ENCODE measurements around the gene KBTBD6. TPM values are rescaled to one million over a fixed set of nuclear protein-coding genes. Genes with fewer than 3 reads are reported as not detected.
A peak's percentile ranks its signal among the peaks of the same experiment; 100 is the strongest.
"Not testable (repeated sequence)": the region's sequence is repeated elsewhere in the genome, so short reads cannot be mapped to it uniquely, and the experiment has no call there.

Gene KBTBD6
- total and polyA plus RNA-seq, 4 donors: 2.4 to 10.4 (median 4.8) TPM

- H3K4me3 ChIP-seq: no peak overlapping the region
- ATAC-seq (ENCODE audit: insufficient read depth, low FRiP score): no peak
Measured at GRCh38 chr13:41178040-41178439, 45.4 kb upstream of the KBTBD6 start.

GRCh38 chr13:41177616-41178015 lies 45.0 kb upstream of the KBTBD6 start:
- ATAC-seq (ENCODE audit: insufficient read depth, low FRiP score): no peak
- no peak overlapping the region for H3K4me3 ChIP-seq
- no peaks in the 10 kb centered on the region for H3K27me3 ChIP-seq (ENCODE audit: control insufficient read depth in 3 of 3, insufficient read depth in 3 of 3, low read length in 2 of 3)
- 11 to 19% methylated on average over 2 of the region's 2 CpGs for WGBS, 2 donors
- no peak for TF ChIP-seq CTCF (IDR thresholded peaks at IDR 0.05; ENCODE audit: control extremely low read depth, extremely low read depth)
- no peak for DNase-seq
- H3K9me3 ChIP-seq (ENCODE audit: control insufficient read depth in 4 of 4, insufficient read depth in 3 of 4, low read length in 3 of 4): peaks cover 0 to 8% (median 2%) of the 10 kb centered on the region in 4 donors
- H3K27ac ChIP-seq (ENCODE audit: low read depth in 1 of 2, low read length in 1 of 2): no peak overlapping the region
- no peak overlapping the region for H3K9ac ChIP-seq (ENCODE audit: insufficient read depth in 1 of 2, low read length in 2 of 2)
- no peaks in the 10 kb centered on the region for H3K4me1 ChIP-seq (ENCODE audit: control insufficient read depth in 5 of 5, insufficient read depth in 5 of 5, low read length in 5 of 5)
- no peaks in the 10 kb centered on the region for H3K36me3 ChIP-seq (ENCODE audit: control insufficient read depth in 4 of 4, insufficient read depth in 4 of 4, low read length in 4 of 4)

More at GRCh38 chr13:41178040-41178439, 45.4 kb upstream of the KBTBD6 start:
- Histone ChIP-seq H3K27ac (ENCODE audit: low read depth in 1 of 2, low read length in 1 of 2) (no peak overlapping the region), H3K9me3 (ENCODE audit: control insufficient read depth in 4 of 4, insufficient read depth in 3 of 4, low read length in 3 of 4) (peaks cover 0 to 8% (median 2%) of the 10 kb centered on the region in 4 donors), H3K36me3 (ENCODE audit: control insufficient read depth in 4 of 4, insufficient read depth in 4 of 4, low read length in 4 of 4) (no peaks in the 10 kb centered on the region), H3K9ac (ENCODE audit: insufficient read depth in 1 of 2, low read length in 2 of 2) (no peak overlapping the region), H3K4me1 (ENCODE audit: control insufficient read depth in 5 of 5, insufficient read depth in 5 of 5, low read length in 5 of 5) (no peaks in the 10 kb centered on the region), H3K27me3 (ENCODE audit: control insufficient read depth in 3 of 3, insufficient read depth in 3 of 3, low read length in 2 of 3) (no peaks in the 10 kb centered on the region)
- 59 to 70% methylated on average over 7 of the region's 7 CpGs for WGBS, 2 donors
- DNase-seq: peak in 2 of 3 donors; percentile 11 to 16
- no peak for TF ChIP-seq CTCF (IDR thresholded peaks at IDR 0.05; ENCODE audit: control extremely low read depth, extremely low read depth)

- WGBS, 2 donors: 93 to 94% methylated on average over 8 of the region's 8 CpGs
Measured at GRCh38 chr13:41175576-41175975, 43.0 kb upstream of the KBTBD6 start.

GRCh38 chr13:41162151-41162550 lies 29.5 kb upstream of the KBTBD6 start:
- no peak overlapping the region for H3K4me3 ChIP-seq
- no peak for ATAC-seq (ENCODE audit: insufficient read depth, low FRiP score)
- peaks cover 0 to 4% (median under 1%) of the 10 kb centered on the region in 4 donors for H3K36me3 ChIP-seq (ENCODE audit: control insufficient read depth in 4 of 4, insufficient read depth in 4 of 4, low read length in 4 of 4)
- H3K27ac ChIP-seq (ENCODE audit: low read depth in 1 of 2, low read length in 1 of 2): no peak overlapping the region
- TF ChIP-seq CTCF (IDR thresholded peaks at IDR 0.05; ENCODE audit: control extremely low read depth, extremely low read depth): no peak
- no peaks in the 10 kb centered on the region for H3K27me3 ChIP-seq (ENCODE audit: control insufficient read depth in 3 of 3, insufficient read depth in 3 of 3, low read length in 2 of 3)
- H3K9ac ChIP-seq (ENCODE audit: insufficient read depth in 1 of 2, low read length in 2 of 2): no peak overlapping the region
- H3K9me3 ChIP-seq (ENCODE audit: control insufficient read depth in 4 of 4, insufficient read depth in 3 of 4, low read length in 3 of 4): no peaks in the 10 kb centered on the region
- no peaks in the 10 kb centered on the region for H3K4me1 ChIP-seq (ENCODE audit: control insufficient read depth in 5 of 5, insufficient read depth in 5 of 5, low read length in 5 of 5)
- 96% methylated on average over 3 of the region's 3 CpGs for WGBS, 2 donors
- DNase-seq: no peak

More at GRCh38 chr13:41175576-41175975, 43.0 kb upstream of the KBTBD6 start:
- H3K27ac ChIP-seq (ENCODE audit: low read depth in 1 of 2, low read length in 1 of 2); H3K9ac ChIP-seq (ENCODE audit: insufficient read depth in 1 of 2, low read length in 2 of 2); H3K9me3 ChIP-seq (ENCODE audit: control insufficient read depth in 4 of 4, insufficient read depth in 3 of 4, low read length in 3 of 4); H3K36me3 ChIP-seq (ENCODE audit: control insufficient read depth in 4 of 4, insufficient read depth in 4 of 4, low read length in 4 of 4); H3K27me3 ChIP-seq (ENCODE audit: control insufficient read depth in 3 of 3, insufficient read depth in 3 of 3, low read length in 2 of 3); H3K4me3 ChIP-seq; ATAC-seq (ENCODE audit: insufficient read depth, low FRiP score); H3K4me1 ChIP-seq (ENCODE audit: control insufficient read depth in 5 of 5, insufficient read depth in 5 of 5, low read length in 5 of 5); DNase-seq: not testable (repeated sequence)

Measured in lung (tissue), 12 donors.